GM12878 (cell line): ENCODE results near the gene CDKN1B. TPM values are rescaled to one million over a fixed set of nuclear protein-coding genes. Genes with fewer than 3 reads are reported as not detected.

Experiments used
- ATAC-seq: fragments of 200-7000 bp; cut with Tn5 transposase; 3 replicates; pipeline ENCODE4 v1.9.1; 2020; ENCODE audit warnings: mild to moderate bottlenecking, moderate library complexity
- BruUV-seq: library from RNA; stranded (reverse); fragments of 400-500 nt; replicated peaks from 2 replicates; lab custom pipeline; 2021; lab: Mats Ljungman, UMichigan
- CTCF ChIA-PET: fragments of 300-600 bp; sonication (Branson Sonifier 250); formaldehyde crosslinking; extraction: SDS; loops from one replicate; lab custom pipeline; 2021; ENCODE audit warnings: inconsistent platforms; lab: Yijun Ruan, JAX
- POLR2A ChIA-PET: fragments of 350-600 bp; formaldehyde crosslinking; extraction: SDS; loops from one replicate; lab custom pipeline; 2021; ENCODE audit warnings: inconsistent platforms; lab: Charles Lee
- RAD21 ChIA-PET: fragments of 300-600 bp; sonication (Branson Sonifier 250); formaldehyde crosslinking; loops from one replicate; lab custom pipeline; 2023; ENCODE audit warnings: antibody characterized with exemption; ENCODE audit not compliant: unreplicated experiment; lab: Charles Lee
- SMC1A ChIA-PET: fragments of 300-600 bp; sonication (Branson Sonifier 250); formaldehyde crosslinking; loops from one replicate; lab custom pipeline; 2023; ENCODE audit not compliant: unreplicated experiment, uncharacterized antibody; lab: Charles Lee
- DNase-seq: peaks from one replicate; pipeline ENCODE4 v3.0.0-alpha.2; 2011; ENCODE audit warnings: low read depth, low spot score
- FAIRE-seq: peaks from 3 replicates; lab custom pipeline; 2011; peaks lifted over from hg19 to GRCh38; lab: Jason Lieb, UNC
- H2AFZ ChIP-seq: 2 replicates; pipeline ENCODE4 v1.6.0; 2011; ENCODE audit warnings: low read depth, low read length, control low read depth; ENCODE audit not compliant: control insufficient read depth
- H3K27ac ChIP-seq: 2 replicates; pipeline ENCODE4 v1.5.1; 2011; ENCODE audit warnings: control low read depth; ENCODE audit not compliant: control insufficient read depth, insufficient read depth
- H3K27me3 ChIP-seq, 2 experiments: replicated peaks in 1 of 2; 2 replicates each; pipeline versions ENCODE4 v1.6.0 to v1.6.1; 2011; ENCODE audit warnings: low read length in 1 of 2; ENCODE audit not compliant: control insufficient read depth in 2 of 2, insufficient read depth in 2 of 2
- H3K36me3 ChIP-seq, 2 experiments: 2 replicates each; pipeline ENCODE4 v1.5.1; 2011; ENCODE audit warnings: low read length in 1 of 2; ENCODE audit not compliant: control insufficient read depth in 2 of 2, insufficient read depth in 2 of 2
- H3K4me1 ChIP-seq: 2 replicates; pipeline ENCODE4 v1.6.1; 2011; ENCODE audit warnings: mild to moderate bottlenecking, low read length, moderate library complexity, mixed read lengths; ENCODE audit not compliant: control insufficient read depth, insufficient read depth
- H3K4me2 ChIP-seq: 2 replicates; pipeline ENCODE4 v1.6.0; 2011; ENCODE audit warnings: control low read depth; ENCODE audit not compliant: control insufficient read depth, insufficient read depth
- H3K4me3 ChIP-seq: fragments of 200-600 bp; sonication (generic); 2 replicates; pipeline ENCODE4 v1.5.1; 2016
- H3K79me2 ChIP-seq: 2 replicates; pipeline ENCODE4 v1.6.0; 2011; ENCODE audit warnings: low read length; ENCODE audit not compliant: control insufficient read depth, insufficient read depth
- H3K9ac ChIP-seq: 2 replicates; pipeline ENCODE4 v1.8.0; 2011; ENCODE audit warnings: low read length, control low read depth, mixed read lengths; ENCODE audit not compliant: control insufficient read depth, insufficient read depth
- H3K9me3 ChIP-seq: replicated peaks from 3 replicates; pipeline ENCODE4 v1.5.1; 2011; ENCODE audit warnings: mild to moderate bottlenecking, low read length; ENCODE audit not compliant: control insufficient read depth, insufficient read depth
- H4K20me1 ChIP-seq: 2 replicates; pipeline ENCODE4 v1.6.0; 2011; ENCODE audit not compliant: control insufficient read depth, insufficient read depth
- BHLHE40 ChIP-seq, 2 experiments: fragments of 450-650 bp in 1 of 2; IDR thresholded peaks; 2 replicates each; pipeline ENCODE4 v1.6.1; 2011 to 2017; ENCODE audit warnings: low read depth in 2 of 2, borderline replicate concordance in 1 of 2, improper control_type of control experiment in 1 of 2, low read length in 1 of 2, mild to moderate bottlenecking in 1 of 2
- JUND ChIP-seq: IDR thresholded peaks from 2 replicates; pipeline ENCODE4 v1.6.1; 2012; ENCODE audit warnings: low read depth, mild to moderate bottlenecking, low read length, improper control_type of control experiment, moderate library complexity
- NFXL1 ChIP-seq: fragments of 450-650 bp; IDR thresholded peaks from 2 replicates; pipeline ENCODE4 v1.6.1; 2017; ENCODE audit warnings: antibody characterized with exemption, mild to moderate bottlenecking, borderline replicate concordance
- SUZ12 ChIP-seq: fragments of 200-600 bp; sonication (generic); IDR thresholded peaks from one replicate; pipeline ENCODE4 v1.6.1; 2018; ENCODE audit warnings: antibody characterized with exemption, mild to moderate bottlenecking; ENCODE audit not compliant: unreplicated experiment
- ZZZ3 ChIP-seq: IDR thresholded peaks from 2 replicates; pipeline ENCODE4 v1.6.1; 2011; ENCODE audit warnings: low read depth; ENCODE audit not compliant: control insufficient read depth, insufficient read length
- WGBS: methylation state at CpG from one replicate; pipeline ENCODE4 v1.1.6; 2016; ENCODE audit warnings: low lambda C conversion rate; ENCODE audit not compliant: insufficient replicate concordance, insufficient coverage; ENCODE audit errors: missing lambda C conversion rate; 5-methylcytosine and 5-hydroxymethylcytosine counted together
- in situ Hi-C: fragments of 300-500 bp; cut with MboI; formaldehyde crosslinking; loops from 9 replicates; pipeline ENCODE4 v1.14.3; 2018; ENCODE audit warnings: mixed read lengths
- intact Hi-C: fragments of 100-400 bp; cut with micrococcal nuclease; formaldehyde crosslinking; loops from one replicate; pipeline ENCODE4 v1.14.2; 2022; ENCODE audit not compliant: unreplicated experiment
- polyA plus RNA-seq, 11 experiments: library from polyadenylated mRNA; depleted of rRNA in 4 of 11; unstranded in 6 of 11; stranded (reverse) in 5 of 11; fragments of >200 nt; fragmentation: Nextera tagmentation in 4 of 11; fragmentation: Illumina TruSeq in 1 of 11; extraction: Ambion mirVana in 4 of 11; extraction: Trizol in 1 of 11; gene quantifications; 1 replicate in 1 of 11; 2 replicates in 10 of 11; pipeline versions ENCODE4 v1.2.1 to v1.2.3, GENCODE V29; 2011 to 2016; ENCODE audit warnings: inconsistent platforms in 2 of 11, missing spikeins in 2 of 11, low read depth in 1 of 11
- total RNA-seq, 4 experiments: library from RNA; depleted of rRNA in 3 of 4; stranded (reverse); fragments of >200 nt in 3 of 4; fragmentation: Illumina TruSeq in 1 of 4; extraction: Trizol in 1 of 4; gene quantifications; 2 replicates each; pipeline versions ENCODE4 v1.2.1 to v1.2.3, GENCODE V29; 2013 to 2021
- TF ChIP-seq, protein P1 (sequence below): IDR thresholded peaks from 2 replicates; pipeline ENCODE4 v1.6.1; 2012; ENCODE audit warnings: low read depth, low read length, improper control_type of control experiment

The CDKN1B gene
- total and polyA plus RNA-seq, 10 of the 15 experiments (the other 5 are each of a cell fraction or from before 2014, with no cell fraction given): 4.2 to 39.1 (median 23.1) TPM

DNA sequence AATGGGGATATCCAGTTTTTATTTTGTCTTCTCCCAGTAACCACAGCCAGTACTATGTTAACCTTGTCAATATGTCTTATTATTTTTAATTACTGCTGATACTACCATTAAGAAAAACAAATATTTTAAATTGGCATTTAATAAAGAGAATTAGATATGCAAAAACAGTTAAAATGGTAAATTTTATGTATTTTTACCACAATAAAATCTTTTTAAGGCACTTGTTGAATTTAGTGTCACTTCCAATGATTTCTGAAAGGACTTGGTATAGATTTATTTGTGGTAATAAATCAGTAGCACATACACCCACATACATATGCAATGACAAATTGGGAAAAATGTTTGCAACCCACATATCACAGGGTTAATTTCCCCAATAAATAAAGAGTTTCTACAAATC lies 14.0 kb downstream of the CDKN1B start (continued):
- no peak for TF ChIP-seq JUND
- no peak for TF ChIP-seq SUZ12
- TF ChIP-seq, protein P1, sequence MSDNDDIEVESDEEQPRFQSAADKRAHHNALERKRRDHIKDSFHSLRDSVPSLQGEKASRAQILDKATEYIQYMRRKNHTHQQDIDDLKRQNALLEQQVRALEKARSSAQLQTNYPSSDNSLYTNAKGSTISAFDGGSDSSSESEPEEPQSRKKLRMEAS: no peak

DNA sequence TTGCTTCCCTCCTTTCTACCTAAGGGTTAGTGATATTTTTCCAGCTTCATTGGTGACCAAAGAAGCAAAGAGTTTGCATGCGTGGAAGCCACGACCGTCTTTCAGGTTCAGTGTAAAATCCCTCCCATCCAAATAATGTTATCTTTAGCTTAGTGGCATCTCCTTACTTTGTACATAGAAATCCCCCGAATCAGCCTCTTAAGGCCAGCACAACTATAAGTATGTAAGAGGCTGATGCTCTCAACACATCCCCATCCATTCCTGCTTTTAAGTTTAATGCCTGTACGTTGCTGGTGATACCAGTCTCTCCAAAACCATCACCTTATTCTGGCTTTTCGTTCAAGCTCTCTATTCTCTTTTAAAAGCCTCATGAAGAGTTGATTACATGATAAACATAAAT lies 14.6 kb downstream of the CDKN1B start:
- TF ChIP-seq BHLHE40 (IDR thresholded peaks at IDR 0.05; ENCODE audit: borderline replicate concordance in 1 of 2, low read depth in 2 of 2, low read length in 1 of 2) (no peak), NFXL1 (no peak), ZZZ3 (no peak)
- intact Hi-C loops: no loop called here
- POLR2A ChIA-PET: interaction anchor here (0.6 to 1.0 kb wide), 2 partner anchors 16 to 60 kb away, joined by 3 to 7 read pairs; no protein-coding TSS in a partner anchor
- FAIRE-seq: no peak
- in situ Hi-C loops: no loop called here
- ATAC-seq: no peak
- CTCF ChIA-PET: interaction anchor here (0.9 kb wide), 2 partner anchors 13 to 15 kb away, joined by 3 read pairs; no protein-coding TSS in a partner anchor
- Histone ChIP-seq H2AFZ (no peak overlapping the region), H3K9ac (no peak overlapping the region), H3K4me2 (no peak overlapping the region), H3K36me3 (no peaks in the 10 kb centered on the region; a peak in 1 of 4 replicates), H3K79me2 (peaks cover 62% of the 10 kb centered on the region), H3K27me3 (no peaks in the 10 kb centered on the region), H3K27ac (no peak overlapping the region), H3K4me3 (no peak overlapping the region), H3K9me3 (no peaks in the 10 kb centered on the region), H3K4me1 (peaks cover 11% of the 10 kb centered on the region), H4K20me1 (no peaks in the 10 kb centered on the region)
- RAD21 ChIA-PET: no interaction called here
- no peak for DNase-seq
- BruUV-seq: no TSS peak
- SMC1A ChIA-PET: interaction anchor here (0.6 to 1.2 kb wide), 7 partner anchors 14 to 86 kb away, joined by 3 to 4 read pairs (median 3); no protein-coding TSS in a partner anchor
- WGBS: 91% methylated on average over 6 of the region's 6 CpGs
